GM21529 (cell line): ENCODE data around the gene DGAT2.

ENCODE experiments used
- ATAC-seq: cut with Tn5 transposase; IDR thresholded peaks from one replicate; pipeline ENCODE4 v1.9.1; 2021; ENCODE audit not compliant: unreplicated experiment

DGAT2 gene

DNA sequence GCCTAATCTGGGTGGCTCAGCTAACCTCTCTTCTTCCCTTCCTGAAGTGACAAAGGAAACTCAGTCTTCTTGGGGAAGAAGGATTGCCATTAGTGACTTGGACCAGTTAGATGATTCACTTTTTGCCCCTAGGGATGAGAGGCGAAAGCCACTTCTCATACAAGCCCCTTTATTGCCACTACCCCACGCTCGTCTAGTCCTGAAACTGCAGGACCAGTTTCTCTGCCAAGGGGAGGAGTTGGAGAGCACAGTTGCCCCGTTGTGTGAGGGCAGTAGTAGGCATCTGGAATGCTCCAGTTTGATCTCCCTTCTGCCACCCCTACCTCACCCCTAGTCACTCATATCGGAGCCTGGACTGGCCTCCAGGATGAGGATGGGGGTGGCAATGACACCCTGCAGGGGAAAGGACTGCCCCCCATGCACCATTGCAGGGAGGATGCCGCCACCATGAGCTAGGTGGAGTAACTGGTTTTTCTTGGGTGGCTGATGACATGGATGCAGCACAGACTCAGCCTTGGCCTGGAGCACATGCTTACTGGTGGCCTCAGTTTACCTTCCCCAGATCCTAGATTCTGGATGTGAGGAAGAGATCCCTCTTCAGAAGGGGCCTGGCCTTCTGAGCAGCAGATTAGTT, 32.3 kb downstream of the DGAT2 start:
- no peak for ATAC-seq

DNA sequence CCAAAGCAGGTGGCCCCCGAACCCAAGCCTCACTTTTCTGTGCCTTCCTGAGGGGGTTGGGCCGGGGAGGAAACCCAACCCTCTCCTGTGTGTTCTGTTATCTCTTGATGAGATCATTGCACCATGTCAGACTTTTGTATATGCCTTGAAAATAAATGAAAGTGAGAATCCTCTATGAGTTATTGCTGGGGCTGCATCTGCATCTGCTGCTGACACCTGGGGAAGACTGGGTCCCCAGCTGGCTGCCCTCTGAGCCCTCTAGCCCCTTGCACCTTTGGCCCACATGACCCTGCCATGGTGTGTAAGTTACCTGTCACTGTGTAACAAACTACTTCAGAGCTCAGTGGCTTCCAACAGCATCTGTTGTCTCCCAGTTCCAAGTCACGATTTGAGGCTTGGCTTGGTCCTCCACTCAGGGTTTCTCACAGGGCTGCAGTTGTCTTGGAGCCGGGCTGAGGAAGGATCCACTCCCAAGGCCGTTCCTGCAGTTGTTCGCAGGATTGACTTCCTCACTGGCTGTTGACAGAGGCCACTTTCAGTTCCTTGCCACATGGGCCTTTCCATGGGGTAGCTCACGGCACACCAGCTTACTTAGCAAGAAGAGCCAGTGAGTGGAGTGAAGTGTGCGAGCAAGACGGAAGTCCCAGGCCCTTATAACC, 32.9 kb downstream of the DGAT2 start:
- ATAC-seq: no peak

DNA sequence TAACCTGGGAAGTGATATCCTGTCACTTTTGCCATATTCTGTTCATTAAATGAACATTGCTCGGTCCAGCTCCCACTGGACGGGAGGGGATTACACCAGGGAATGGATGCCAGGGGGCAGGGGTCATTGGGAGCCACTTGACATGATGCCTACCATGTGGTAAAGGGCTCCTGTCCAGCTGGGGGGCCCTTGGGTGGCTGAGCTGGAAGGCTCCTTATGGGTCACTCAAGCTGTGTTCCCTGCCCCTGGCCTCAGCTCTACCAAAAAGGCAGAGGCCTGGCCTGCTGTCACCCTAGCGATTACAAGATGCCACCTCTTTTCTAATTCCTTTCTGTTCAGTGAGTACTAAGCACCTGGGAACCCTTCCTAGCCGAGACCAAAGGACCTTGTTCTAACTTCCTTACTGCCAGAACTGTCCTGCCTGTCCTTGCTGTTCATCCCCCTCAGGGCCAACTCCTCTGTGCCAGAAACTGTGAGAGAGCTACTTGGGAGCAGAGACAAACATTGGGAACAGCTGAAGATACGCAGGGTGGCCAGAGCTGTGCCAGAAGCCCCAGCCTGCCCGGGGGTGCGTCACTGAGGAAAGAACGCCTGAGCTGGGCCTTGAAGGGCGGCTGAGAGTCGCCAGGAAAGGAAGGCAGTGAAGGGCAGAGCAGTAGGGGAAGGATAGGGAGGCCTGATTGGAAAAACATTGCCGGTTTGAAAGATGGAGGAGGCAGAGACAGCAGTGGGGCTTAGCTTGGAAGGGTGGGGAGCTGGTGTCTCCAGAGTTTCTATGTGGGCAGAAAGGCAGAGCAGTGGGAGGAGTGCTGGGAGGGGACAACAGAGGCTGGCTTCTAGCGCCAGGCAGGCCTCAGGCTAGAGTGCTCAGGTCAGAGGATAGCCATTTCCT, 33.7 kb downstream of the DGAT2 start:
- no peak for ATAC-seq

DNA sequence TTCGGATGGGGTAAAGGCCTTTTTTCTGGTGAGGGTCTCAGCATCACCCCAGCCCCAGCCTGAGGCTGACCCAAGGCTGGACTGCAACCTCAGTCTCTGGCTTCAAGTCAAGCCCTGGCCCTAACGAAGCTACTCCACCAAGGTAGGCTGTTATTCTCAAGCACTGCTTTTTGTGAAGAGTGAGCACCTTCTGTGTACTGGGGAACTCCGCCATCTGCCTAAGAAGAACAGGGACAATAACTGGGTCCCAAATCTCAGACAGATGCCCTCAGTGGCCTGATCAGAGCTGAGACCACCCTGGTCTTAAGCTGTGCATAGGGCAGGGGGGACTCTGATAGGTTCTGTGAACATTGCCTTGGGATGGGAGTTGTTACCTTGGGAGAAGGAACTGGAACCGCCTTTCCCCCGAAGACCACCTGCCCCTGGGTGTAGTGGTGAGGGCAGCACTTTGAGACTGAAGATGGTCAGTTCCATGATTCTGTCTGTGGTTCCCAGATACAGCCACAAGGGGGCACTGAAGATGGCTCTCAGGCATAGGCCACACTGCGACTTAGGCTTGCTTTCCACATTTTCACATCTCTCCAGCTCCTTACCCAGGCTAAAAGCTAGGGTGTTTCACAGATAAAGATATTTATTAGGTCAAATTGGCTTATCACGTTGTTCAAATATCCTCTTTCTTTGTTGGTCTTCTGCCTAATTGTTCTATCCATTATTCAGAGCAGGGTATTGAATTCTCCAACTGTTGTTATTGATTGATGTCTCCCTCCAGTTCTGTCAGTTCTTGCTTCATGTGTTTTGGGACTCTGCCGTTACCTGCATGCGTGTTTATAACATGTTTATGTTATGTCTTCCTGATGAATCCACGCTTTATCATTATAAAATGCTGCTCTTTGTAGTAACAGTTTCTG, 34.6 kb downstream of the DGAT2 start:
- peak; percentile 72 for ATAC-seq

DNA sequence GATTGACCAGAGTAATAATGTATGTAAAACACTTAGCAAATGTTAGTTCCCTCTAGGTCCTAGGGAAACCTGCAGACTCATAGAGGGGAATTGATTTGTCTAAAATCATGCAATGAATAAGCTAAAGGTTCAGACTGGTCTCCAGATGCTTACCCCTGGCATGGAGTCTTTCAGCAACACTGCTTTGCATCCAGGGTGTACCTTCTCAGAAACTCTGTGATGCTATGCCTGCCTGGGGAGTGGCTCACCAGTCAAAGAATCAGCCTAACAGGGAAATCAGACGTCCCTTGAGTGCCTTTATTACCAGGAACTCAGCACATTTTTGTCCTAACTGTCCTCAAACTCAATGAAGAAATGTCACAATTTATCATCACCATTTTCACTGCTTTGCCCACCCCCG, 40.5 kb downstream of the DGAT2 start:
- no peak for ATAC-seq

DNA sequence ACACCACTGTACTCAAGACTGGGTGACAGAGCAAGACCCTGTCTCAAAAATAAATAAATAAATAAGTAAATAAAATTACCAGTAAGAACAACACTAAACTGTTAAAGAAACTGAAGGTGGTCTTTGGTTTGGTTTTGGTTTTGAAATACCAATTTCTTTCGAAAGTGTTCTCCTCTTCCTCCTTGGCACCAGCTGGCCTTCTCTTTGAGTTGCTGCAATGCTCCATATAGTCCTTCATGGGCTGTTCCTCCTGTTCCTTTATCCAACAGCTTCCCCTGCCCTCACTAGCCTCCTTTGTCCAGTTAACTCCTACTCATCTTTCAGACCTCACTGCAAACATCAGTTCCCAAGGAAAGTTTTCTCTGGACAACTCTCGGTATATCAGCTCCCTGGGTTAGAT, 41.4 kb downstream of the DGAT2 start:
- ATAC-seq: no peak

DNA sequence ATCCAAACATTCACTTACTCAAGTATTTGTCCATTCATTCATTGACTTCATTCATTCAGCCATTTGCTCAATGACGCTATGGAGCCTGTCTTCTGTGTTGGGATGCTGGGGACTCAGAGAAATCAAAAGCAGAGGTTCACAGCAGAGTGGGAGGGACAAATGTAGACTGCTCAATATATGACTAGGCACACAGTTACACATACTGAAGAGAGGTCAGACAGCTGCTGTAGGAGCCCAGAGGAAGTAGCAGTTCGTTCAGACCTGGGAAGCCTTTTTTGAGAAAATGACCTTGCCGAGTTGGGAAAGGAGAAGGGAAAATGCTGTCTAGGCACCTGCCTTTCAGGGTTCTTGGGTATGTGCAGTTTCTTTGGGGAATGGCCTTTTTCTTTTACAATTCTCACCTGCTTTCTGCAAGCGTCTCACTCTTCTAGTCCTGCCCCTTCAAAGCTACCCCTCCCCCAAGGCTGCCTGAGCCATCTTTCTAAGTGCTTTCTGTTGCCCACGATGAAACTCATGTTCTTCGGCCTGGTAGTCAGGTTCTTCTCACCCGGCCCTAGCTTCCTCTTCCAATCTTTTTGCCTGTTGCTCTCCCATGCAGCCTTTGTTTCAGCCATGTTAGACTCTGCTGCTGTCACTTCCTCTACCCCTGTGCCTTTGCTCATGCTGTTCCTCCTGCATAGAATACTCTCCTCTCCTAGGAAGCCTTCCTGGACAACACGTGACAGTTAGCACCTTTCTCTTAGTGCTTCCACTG, 42.2 kb downstream of the DGAT2 start:
- ATAC-seq: peak; percentile 23

DNA sequence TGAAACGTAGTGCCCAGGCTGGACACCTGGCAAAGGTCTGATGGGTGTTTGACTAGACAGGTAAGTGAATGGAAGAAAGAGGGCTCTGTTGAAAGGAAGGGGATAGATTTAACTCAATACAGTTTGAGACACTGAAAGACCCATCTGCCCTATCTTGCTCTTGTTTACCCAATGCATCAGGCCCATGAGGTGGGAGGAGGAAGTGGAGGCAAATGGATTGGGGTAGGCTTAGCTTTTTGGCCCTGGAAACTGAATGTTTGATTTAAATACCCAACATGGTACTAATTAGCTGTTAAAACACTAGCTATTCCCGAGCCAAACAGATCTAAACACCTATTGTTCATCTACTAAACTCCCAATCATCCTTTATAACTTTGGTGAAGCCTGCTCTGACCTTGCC, 42.9 kb downstream of the DGAT2 start:
- ATAC-seq: no peak

DNA sequence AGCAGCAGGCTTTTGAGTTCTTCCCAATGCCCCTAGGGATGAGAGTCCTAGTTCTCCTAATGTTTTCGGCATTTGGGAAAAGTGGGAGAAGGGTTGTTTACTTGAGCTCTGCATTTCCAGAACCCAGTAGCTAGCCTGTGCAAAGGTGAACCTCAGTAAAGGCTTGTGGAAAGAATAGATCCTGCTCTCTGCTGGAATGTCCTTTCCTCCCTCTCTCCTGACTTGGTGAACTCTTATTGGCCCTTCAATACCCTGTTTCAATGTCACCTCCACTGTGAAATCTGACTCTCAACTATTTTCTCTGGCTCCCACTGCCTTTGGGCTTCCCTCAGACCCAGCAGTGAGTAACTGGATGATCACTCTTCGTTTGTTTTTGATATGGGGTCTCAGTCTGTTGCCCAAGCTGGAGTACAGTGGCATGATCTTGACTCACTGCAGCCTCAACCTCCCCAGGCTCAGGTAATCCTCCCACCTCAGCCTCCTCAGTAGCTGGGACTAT, 44.0 kb downstream of the DGAT2 start:
- ATAC-seq: no peak

DNA sequence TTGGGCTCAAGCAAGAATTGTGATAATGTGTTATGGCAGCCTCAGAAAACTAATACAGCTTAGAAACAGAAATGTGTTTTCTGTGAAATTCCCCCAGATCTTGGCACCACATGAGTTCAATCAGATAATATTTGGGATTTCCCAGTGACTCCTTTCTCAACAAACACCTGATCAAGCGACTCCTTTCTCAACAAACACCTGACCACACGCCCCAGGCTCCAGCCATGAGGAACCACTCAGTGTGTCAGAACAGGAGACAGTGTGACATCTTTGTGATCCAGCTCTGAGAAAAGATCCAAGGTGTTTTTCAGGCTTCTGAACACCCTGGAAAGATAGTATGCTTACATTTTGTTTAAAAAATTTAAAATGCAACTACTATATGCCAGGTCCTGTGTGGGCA, 44.5 kb downstream of the DGAT2 start:
- ATAC-seq: no peak

DNA sequence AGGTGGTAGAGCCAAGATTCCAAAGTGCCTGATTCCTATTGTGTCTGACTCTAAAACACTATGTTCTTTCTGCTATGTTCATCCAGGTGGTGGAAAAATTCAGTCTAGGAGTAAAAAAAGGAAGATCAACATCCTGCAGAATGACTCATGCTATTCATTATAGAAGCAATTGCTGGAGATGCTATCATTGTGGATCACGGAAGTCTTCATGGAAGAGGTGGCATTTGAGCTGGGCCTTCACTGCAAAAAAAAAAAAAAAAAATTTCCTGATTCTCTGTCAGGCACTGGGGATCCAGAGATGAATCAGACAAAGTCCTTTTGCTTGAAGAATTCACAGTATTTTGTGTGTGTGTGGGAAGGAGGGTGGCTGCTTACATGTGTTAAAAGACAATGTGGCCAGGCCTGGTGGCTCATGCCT, 45.1 kb downstream of the DGAT2 start:
- no peak for ATAC-seq

DNA sequence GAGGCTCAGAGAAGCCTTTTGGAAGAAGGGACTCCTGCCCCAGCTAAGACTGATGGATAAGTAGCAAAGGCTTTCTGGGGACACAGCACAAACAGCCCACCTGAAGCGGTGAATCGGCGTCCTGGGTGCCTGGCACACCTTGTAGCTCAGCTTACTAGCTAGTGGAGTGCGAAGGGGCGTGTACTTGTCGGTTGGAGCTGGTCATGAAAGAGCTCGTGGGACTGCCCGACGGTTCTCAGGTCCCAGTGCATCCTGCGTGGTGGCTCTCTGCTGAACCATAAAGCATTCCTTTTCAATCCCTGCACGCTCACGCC, 45.7 kb downstream of the DGAT2 start:
- ATAC-seq: peak; percentile 18

DNA sequence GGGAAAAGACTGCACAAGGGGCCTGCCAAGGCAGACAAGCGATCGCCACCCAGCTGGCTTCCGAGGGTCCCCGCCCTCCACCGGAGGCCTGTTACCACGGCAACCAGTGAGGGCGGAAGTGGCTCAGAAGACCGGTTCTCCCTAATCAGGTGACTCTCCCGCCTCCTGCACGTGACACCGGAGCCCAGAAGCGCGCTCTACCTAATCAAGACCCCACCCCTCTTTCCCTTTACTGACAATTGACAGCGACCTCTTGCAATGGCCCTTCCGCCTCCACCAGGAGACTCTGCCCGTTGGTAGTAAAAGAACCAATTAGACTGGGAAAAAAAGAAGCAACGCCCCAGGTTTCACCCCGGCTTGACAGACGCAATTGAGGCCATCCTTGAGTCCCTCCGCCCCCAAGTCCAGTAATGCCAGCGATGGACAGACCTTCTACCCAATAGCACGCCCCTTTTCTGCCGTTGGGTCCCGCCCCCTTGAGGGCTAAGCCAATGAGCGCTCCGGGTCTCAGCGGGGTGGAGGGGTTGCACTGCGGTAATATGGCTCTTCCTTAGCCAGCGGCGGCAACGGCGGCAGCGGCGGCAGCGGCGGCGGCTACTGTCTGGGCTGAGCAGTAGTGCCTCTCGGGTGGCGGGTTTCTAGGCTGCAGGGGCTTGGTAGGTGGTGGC, 46.2 kb downstream of the DGAT2 start, which contains the start of gene UVRAG:
UVRAG (plus strand) TSS at position 534 of the 668 bp plus-strand sequence. CDS start 198 bp downstream, outside the sequence.
- ATAC-seq: peak; percentile 77

DNA sequence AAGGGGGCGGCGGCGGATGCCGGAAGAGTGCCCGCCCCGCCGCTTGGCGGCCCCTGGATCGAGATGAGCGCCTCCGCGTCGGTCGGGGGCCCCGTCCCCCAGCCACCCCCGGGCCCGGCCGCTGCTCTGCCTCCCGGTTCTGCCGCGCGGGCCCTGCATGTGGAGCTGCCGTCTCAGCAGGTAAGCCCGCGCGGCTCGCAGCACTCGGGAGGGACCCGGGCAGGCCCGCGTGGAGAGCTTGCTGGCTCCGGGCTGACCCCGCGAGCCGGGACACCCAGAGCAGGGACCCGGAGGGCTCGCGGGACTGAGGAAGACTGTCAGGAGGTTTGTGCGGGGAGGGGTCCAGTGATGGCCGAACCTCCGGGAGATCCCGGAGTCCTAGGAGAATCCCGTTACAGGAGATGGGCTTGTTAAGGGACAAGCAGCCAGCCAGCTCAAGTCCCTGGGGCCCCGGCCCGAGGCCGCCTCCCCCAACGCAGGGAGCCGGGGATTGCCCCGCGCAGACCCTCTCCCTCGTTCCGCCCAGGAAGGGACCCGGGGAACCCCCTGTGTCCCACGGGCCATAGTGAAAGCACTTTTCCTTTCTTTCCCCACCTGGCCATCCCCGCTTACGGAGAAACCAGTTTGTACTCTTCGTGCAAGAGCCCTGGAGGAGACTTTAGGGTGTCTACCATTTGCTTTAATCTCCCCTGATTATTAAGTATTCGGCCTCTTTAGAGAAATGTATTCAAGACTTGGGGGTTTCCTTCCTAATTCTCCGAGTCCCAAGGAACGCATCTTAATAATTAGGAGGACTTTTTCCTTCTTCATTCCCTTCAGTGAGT, 47.0 kb downstream of the DGAT2 start:
- peak; percentile 17 for ATAC-seq

DNA sequence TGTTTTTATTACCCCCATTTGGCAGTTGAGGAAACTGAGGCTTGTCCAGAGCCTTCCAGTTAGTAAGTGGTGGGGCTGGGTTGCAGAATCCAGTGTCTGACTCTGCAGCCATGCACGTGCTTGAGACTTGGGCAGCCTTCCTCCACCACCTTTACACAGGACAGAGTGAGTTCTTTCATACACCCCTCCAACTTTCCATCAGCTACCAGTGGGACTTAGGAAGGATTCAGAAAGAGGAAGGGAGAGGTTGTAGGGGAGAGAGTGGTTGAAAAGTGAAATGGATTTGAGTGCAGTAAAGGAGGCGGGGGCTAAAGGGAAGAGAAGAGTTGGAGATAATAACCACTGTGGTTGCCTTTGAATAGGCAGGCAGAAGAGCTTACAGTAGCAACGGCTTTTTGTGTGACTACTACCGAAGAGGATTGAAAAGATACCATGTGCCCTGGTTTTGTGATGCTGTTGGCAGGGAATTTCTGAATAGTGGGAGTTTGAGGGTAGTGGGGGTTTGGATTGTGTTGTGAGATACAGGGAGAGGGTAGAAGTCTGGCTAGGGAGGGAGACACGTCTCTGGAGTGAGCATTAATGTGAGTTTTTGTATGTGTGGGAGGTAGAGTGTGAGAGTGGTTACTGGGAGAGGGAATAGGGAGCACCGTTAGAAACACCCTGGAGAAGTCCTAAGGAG, 48.1 kb downstream of the DGAT2 start:
- ATAC-seq: no peak

DNA sequence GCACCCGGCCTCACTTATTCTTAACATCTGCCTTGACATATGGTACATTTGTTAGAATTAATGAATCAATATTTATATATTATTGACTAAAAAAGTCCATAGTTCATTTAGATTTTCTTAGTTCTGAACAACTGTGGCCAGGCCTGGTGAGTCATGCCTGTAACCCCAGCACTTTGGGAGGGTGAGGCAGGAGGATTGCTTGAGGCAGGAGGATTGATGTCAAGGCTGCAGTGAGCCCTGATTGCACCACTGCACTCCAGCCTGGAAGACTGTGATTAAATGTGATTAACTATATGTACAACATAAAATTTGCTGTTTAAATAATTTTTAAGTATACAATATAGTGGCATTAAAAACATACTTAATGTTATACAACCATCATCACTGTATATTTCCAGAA, 52.1 kb downstream of the DGAT2 start:
- no peak for ATAC-seq

DNA sequence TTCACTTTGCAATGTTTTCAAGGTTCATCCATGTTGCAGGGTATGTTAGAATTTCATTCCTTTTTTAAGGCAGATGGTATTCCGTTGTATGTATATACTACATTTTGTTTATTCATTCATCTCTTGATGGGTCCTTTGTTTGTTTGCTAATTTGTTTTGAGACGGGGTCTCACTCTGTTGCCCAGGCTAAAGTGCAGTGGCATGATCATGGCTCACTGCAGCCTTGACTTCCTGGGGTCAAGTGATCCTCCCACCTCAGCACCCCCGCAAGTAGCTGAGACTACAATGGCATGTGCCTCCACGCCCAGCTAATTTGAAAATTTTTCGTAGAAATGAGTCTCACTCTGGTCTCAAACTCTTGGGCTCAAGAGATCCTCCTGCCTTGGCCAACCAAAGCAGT, 52.6 kb downstream of the DGAT2 start:
- ATAC-seq: no peak

DNA sequence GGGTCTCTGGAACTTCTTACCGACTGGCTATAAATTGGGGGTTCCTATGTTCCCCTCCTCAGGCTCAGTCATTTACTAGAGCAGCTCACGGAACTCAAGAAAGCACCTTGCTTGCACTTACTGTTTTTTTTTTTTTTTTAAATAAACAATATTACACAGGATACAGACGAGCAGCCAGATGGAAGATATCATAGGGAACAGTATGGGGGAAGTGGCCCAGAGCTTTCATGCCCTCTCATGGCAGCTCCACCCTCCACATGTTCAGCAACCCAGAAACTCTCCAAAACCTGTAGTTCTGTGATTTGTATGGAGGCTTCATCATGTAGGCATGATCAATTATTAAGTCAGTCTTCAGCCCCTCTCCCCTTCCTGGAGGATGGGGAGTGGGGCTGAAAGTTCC, 54.0 kb downstream of the DGAT2 start:
- ATAC-seq: no peak
